Keratinocyte (primary cell): ENCODE results near the gene GRIP1. TPM values are rescaled to one million over a fixed set of nuclear protein-coding genes. Genes with fewer than 3 reads are reported as not detected.

Source experiments
- DNase-seq: peaks from one replicate; pipeline ENCODE4 v3.0.0-alpha.2; 2011; ENCODE audit warnings: low read depth, missing footprints, low spot score
- FAIRE-seq: peaks from 2 replicates; lab custom pipeline; 2011; peaks lifted over from hg19 to GRCh38; lab: Jason Lieb, UNC
- H2AFZ ChIP-seq: 2 replicates; pipeline ENCODE4 v1.6.0; 2012; ENCODE audit warnings: low read length, control low read depth, inconsistent platforms; ENCODE audit not compliant: control insufficient read depth
- H3K27ac ChIP-seq: 2 replicates; pipeline ENCODE4 v1.5.1; 2011; ENCODE audit warnings: low read length; ENCODE audit not compliant: control insufficient read depth, insufficient read depth
- H3K27me3 ChIP-seq: 3 replicates; pipeline ENCODE4 v1.6.0; 2011; ENCODE audit warnings: low read length; ENCODE audit not compliant: control insufficient read depth, insufficient read depth; ENCODE audit errors: extremely low read depth
- H3K36me3 ChIP-seq, 2 experiments: 2 replicates in 1 of 2; 3 replicates in 1 of 2; pipeline ENCODE4 v1.5.1; 2011; ENCODE audit warnings: low read length in 2 of 2, mild to moderate bottlenecking in 1 of 2; ENCODE audit not compliant: control insufficient read depth in 2 of 2, insufficient read depth in 2 of 2; ENCODE audit errors: extremely low read depth in 1 of 2
- H3K4me1 ChIP-seq: 3 replicates; pipeline ENCODE4 v1.5.1; 2011; ENCODE audit warnings: low read length; ENCODE audit not compliant: control insufficient read depth, insufficient read depth; ENCODE audit errors: extremely low read depth
- H3K4me2 ChIP-seq: 3 replicates; pipeline ENCODE4 v1.6.0; 2011; ENCODE audit warnings: low read depth, low read length; ENCODE audit not compliant: control insufficient read depth, insufficient read depth; ENCODE audit errors: extremely low read depth
- H3K4me3 ChIP-seq, 3 experiments: fragments of 200-600 bp in 1 of 3; sonication (generic) in 1 of 3; 2 replicates in 2 of 3; 3 replicates in 1 of 3; pipeline ENCODE4 v1.5.1; 2011 to 2016; ENCODE audit warnings: low read length in 3 of 3, mild to moderate bottlenecking in 3 of 3, control low read depth in 2 of 3, inconsistent platforms in 1 of 3, low read depth in 1 of 3, mixed read lengths in 1 of 3, mixed run types in 1 of 3, moderate library complexity in 1 of 3; ENCODE audit not compliant: control insufficient read depth in 2 of 3, insufficient read depth in 2 of 3; ENCODE audit errors: extremely low read depth in 1 of 3
- H3K79me2 ChIP-seq: 2 replicates; pipeline ENCODE4 v1.6.0; 2012; ENCODE audit warnings: low read length; ENCODE audit not compliant: control insufficient read depth, insufficient read depth
- H3K9ac ChIP-seq: 3 replicates; pipeline ENCODE4 v1.6.0; 2011; ENCODE audit warnings: low read length; ENCODE audit not compliant: control insufficient read depth, insufficient read depth; ENCODE audit errors: extremely low read depth
- H3K9me1 ChIP-seq: 3 replicates; pipeline ENCODE4 v1.6.0; 2011; ENCODE audit warnings: low read length; ENCODE audit not compliant: control insufficient read depth, insufficient read depth; ENCODE audit errors: extremely low read depth
- H3K9me3 ChIP-seq: 2 replicates; pipeline ENCODE4 v1.5.1; 2012; ENCODE audit warnings: low read depth, low read length; ENCODE audit not compliant: control insufficient read depth
- H4K20me1 ChIP-seq: 3 replicates; pipeline ENCODE4 v1.6.0; 2011; ENCODE audit warnings: low read length; ENCODE audit not compliant: control insufficient read depth, insufficient read depth; ENCODE audit errors: extremely low read depth
- CTCF ChIP-seq, 3 experiments: IDR thresholded peaks in 1 of 3; conservative IDR thresholded peaks in 1 of 3; optimal IDR thresholded peaks in 1 of 3; 2 replicates in 2 of 3; 3 replicates in 1 of 3; pipeline versions ENCODE3 to v1.5.1; 2011; ENCODE audit warnings: low read length in 3 of 3, mild to moderate bottlenecking in 3 of 3, moderate library complexity in 2 of 3, control low read depth in 1 of 3, inconsistent platforms in 1 of 3; ENCODE audit not compliant: insufficient read depth in 2 of 3; ENCODE audit errors: extremely low read depth in 1 of 3
- EZH2 ChIP-seq: IDR thresholded peaks from one replicate; pipeline ENCODE4 v1.6.1; 2012; ENCODE audit warnings: inconsistent platforms, mild to moderate bottlenecking, low read length, moderate library complexity
- dilution Hi-C: fragments of 300-500 bp; cut with MboI; formaldehyde crosslinking; loops from one replicate; pipeline ENCODE4 v1.7.0; 2020; ENCODE audit warnings: low sequenced_read_pairs; ENCODE audit not compliant: extremely low pct_ligation_motif_present
- polyA plus RNA-seq, 5 experiments: library from polyadenylated mRNA; depleted of rRNA in 3 of 5; stranded (reverse) in 3 of 5; stranded (forward) in 1 of 5; unstranded in 1 of 5; fragments of >200 nt; gene quantifications; 1 replicate in 1 of 5; 2 replicates in 3 of 5; 3 replicates in 1 of 5; pipeline versions ENCODE4 v1.2.1 to v1.2.3, GENCODE V29; 2011 to 2012; ENCODE audit warnings: missing spikeins in 2 of 5, low read depth in 1 of 5, low replicate concordance in 1 of 5

GRIP1 gene
- polyA plus RNA-seq, 1 donor (not counting 4 experiments of a cell fraction or from before 2014, with no cell fraction given) = 6.7 TPM

- Histone ChIP-seq H3K4me1 (no peaks in the 10 kb centered on the region), H3K9ac (no peak overlapping the region), H3K4me2 (no peak overlapping the region), H3K4me3 (no peak overlapping the region), H2AFZ (no peak overlapping the region), H3K79me2 (no peaks in the 10 kb centered on the region), H3K9me1 (no peaks in the 10 kb centered on the region), H3K9me3 (no peaks in the 10 kb centered on the region), H4K20me1 (no peaks in the 10 kb centered on the region), H3K36me3 (no peaks in the 10 kb centered on the region), H3K27ac (no peak overlapping the region), H3K27me3 (no peaks in the 10 kb centered on the region)
- dilution Hi-C loops = no loop called here
- FAIRE-seq (no peak), DNase-seq (no peak)
- TF ChIP-seq EZH2 = no peak
These were observed 162.3 kb downstream of the GRIP1 start for GRCh38 chr12:66516561-66516960.

GRCh38 chr12:66516133-66516532 lies 162.7 kb downstream of the GRIP1 start:
- no peak for DNase-seq
- Histone ChIP-seq H4K20me1 (no peaks in the 10 kb centered on the region), H3K27ac (no peak overlapping the region), H3K4me2 (no peak overlapping the region), H3K9ac (no peak overlapping the region), H3K9me3 (no peaks in the 10 kb centered on the region), H2AFZ (no peak overlapping the region), H3K79me2 (no peaks in the 10 kb centered on the region), H3K36me3 (no peaks in the 10 kb centered on the region), H3K27me3 (no peaks in the 10 kb centered on the region), H3K4me1 (no peaks in the 10 kb centered on the region), H3K9me1 (no peaks in the 10 kb centered on the region), H3K4me3 (no peak overlapping the region)
- dilution Hi-C loops = no loop called here
- TF ChIP-seq EZH2 = no peak
- TF ChIP-seq CTCF (optimal IDR thresholded peaks at IDR 0.05 in 1 of 3, IDR thresholded peaks at IDR 0.05 in 1 of 3, conservative IDR thresholded peaks at IDR 0.05 in 1 of 3; ENCODE audit: extremely low read depth in 1 of 3, insufficient read depth in 2 of 3, low read length in 3 of 3) = no peak
- FAIRE-seq = peak; percentile 49

- TF ChIP-seq CTCF (optimal IDR thresholded peaks at IDR 0.05 in 1 of 3, IDR thresholded peaks at IDR 0.05 in 1 of 3, conservative IDR thresholded peaks at IDR 0.05 in 1 of 3; ENCODE audit: extremely low read depth in 1 of 3, insufficient read depth in 2 of 3, low read length in 3 of 3) = no peak
- no peak for TF ChIP-seq EZH2
- Histone ChIP-seq H4K20me1 (no peaks in the 10 kb centered on the region), H3K4me3 (no peak overlapping the region), H2AFZ (no peak overlapping the region), H3K27ac (no peak overlapping the region), H3K79me2 (no peaks in the 10 kb centered on the region), H3K27me3 (no peaks in the 10 kb centered on the region), H3K4me2 (no peak overlapping the region), H3K36me3 (no peaks in the 10 kb centered on the region), H3K9ac (no peak overlapping the region), H3K9me3 (no peaks in the 10 kb centered on the region), H3K9me1 (no peaks in the 10 kb centered on the region), H3K4me1 (no peaks in the 10 kb centered on the region)
- no peak for DNase-seq
- FAIRE-seq = peak; percentile 43
- dilution Hi-C loops = no loop called here
These were observed 164.3 kb downstream of the GRIP1 start for GRCh38 chr12:66514581-66514980.
